HCT116 (cell line): Measurements from ENCODE around the gene WDR4.

ENCODE experiments used
- CBX3 ChIP-seq: IDR thresholded peaks from 2 replicates; pipeline ENCODE4 v1.6.1; 2012; ENCODE audit warnings: low read depth
- TCF7L2 ChIP-seq: IDR thresholded peaks from 2 replicates; pipeline ENCODE4 v1.7.0; 2011; ENCODE audit warnings: borderline replicate concordance, inconsistent platforms; ENCODE audit not compliant: insufficient read depth, insufficient read length; ENCODE audit errors: extremely low read depth
- TF ChIP-seq, protein P1 (sequence below), 3 experiments: fragments of 200-600 bp in 1 of 3; sonication (generic) in 1 of 3; IDR thresholded peaks in 2 of 3; conservative IDR thresholded peaks in 1 of 3; 2 replicates each; pipeline ENCODE4 v1.5.1; 2012 to 2017; ENCODE audit warnings: low read depth in 2 of 3, low read length in 2 of 3, antibody characterized with exemption in 1 of 3, borderline replicate concordance in 1 of 3, control low read depth in 1 of 3, mild to moderate bottlenecking in 1 of 3, mixed read lengths in 1 of 3, mixed run types in 1 of 3, moderate library complexity in 1 of 3; ENCODE audit not compliant: insufficient read depth in 1 of 3
- TF ChIP-seq, protein P2 (sequence below): IDR thresholded peaks from 2 replicates; pipeline ENCODE4 v1.6.1; 2012

DNA sequence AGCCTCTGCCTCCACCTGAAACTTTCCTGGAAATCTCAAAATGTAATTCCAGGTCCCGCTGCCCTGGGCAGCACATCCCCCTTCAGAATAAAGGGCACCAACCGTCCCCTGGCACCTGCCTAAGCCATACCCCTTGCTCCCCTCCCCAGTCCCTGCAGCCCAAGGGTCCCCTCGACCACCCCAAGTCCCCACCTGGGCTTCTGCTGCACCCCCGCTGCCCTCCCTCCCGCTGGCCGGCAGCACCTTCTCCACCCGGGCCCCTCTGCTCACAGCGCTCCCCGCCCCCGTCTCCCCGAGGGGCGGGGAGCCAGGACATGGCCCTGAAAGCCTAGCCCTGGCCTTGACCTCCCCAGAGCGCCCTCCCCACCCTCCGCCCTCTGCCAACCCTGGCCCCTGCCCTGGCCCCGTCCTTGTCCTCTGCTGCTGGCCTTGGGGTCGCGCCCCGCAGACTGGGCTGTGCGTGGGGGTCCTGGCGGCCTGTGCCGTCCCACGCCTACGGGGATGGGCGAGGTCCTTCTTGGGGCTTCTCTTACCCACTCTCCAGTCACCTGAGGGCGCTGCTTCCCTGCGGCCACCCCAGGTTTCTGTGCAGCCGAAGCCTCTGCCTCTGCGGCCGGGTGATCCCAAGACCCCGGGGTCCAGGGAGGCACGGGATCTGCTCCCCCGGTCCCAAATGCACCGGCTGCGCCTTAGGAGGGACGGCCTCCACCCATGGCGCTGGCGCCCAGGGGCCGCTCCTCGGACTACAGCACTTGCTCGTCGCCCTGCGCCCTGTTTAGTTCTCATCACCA is 41.7 kb downstream of the WDR4 start:
- TF ChIP-seq TCF7L2, result no peak
- TF ChIP-seq, protein P1, sequence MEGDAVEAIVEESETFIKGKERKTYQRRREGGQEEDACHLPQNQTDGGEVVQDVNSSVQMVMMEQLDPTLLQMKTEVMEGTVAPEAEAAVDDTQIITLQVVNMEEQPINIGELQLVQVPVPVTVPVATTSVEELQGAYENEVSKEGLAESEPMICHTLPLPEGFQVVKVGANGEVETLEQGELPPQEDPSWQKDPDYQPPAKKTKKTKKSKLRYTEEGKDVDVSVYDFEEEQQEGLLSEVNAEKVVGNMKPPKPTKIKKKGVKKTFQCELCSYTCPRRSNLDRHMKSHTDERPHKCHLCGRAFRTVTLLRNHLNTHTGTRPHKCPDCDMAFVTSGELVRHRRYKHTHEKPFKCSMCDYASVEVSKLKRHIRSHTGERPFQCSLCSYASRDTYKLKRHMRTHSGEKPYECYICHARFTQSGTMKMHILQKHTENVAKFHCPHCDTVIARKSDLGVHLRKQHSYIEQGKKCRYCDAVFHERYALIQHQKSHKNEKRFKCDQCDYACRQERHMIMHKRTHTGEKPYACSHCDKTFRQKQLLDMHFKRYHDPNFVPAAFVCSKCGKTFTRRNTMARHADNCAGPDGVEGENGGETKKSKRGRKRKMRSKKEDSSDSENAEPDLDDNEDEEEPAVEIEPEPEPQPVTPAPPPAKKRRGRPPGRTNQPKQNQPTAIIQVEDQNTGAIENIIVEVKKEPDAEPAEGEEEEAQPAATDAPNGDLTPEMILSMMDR (IDR thresholded peaks at IDR 0.05 in 2 of 3, conservative IDR thresholded peaks at IDR 0.05 in 1 of 3; ENCODE audit: borderline replicate concordance in 1 of 3, insufficient read depth in 1 of 3, low read depth in 2 of 3, low read length in 2 of 3), result no peak
- TF ChIP-seq, protein P2, sequence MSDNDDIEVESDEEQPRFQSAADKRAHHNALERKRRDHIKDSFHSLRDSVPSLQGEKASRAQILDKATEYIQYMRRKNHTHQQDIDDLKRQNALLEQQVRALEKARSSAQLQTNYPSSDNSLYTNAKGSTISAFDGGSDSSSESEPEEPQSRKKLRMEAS, result no peak
- no peak for TF ChIP-seq CBX3
